ENCODE data around the gene DNAJB11. TPM values are rescaled to one million over a fixed set of nuclear protein-coding genes. Genes with fewer than 3 reads are reported as not detected.

Gene DNAJB11
- total RNA-seq, 1 experiment from 2014 or later = 54.3 TPM

GRCh38 chr3:186621894-186622650, 51.6 kb downstream of the DNAJB11 start:
- Histone ChIP-seq H3K4me3 (replicated peaks in 1 of 2; ENCODE audit: low read depth in 1 of 2, low read length in 2 of 2) (no peak overlapping the region), H4K20me1 (ENCODE audit: insufficient read depth) (no peaks in the 10 kb centered on the region), H3K4me2 (ENCODE audit: low read length) (no peak overlapping the region), H3K36me3 (ENCODE audit: control insufficient read depth in 1 of 2, insufficient read depth in 2 of 2, low read length in 2 of 2) (no peaks in the 10 kb centered on the region), H3K9me3 (ENCODE audit: control insufficient read depth in 1 of 2, insufficient read depth in 1 of 2, low read depth in 1 of 2, low read length in 2 of 2) (no peaks in the 10 kb centered on the region), H3K27ac (ENCODE audit: low read depth, low read length) (no peak overlapping the region), H3K27me3 (ENCODE audit: insufficient read depth, low read length) (no peaks in the 10 kb centered on the region), H3K9ac (ENCODE audit: low read length) (no peak overlapping the region), H3K79me2 (ENCODE audit: insufficient read depth, low read length) (no peaks in the 10 kb centered on the region), H3K4me1 (ENCODE audit: control insufficient read depth in 1 of 2, insufficient read depth in 2 of 2, low read length in 2 of 2) (peaks cover 2 to 7% of the 10 kb centered on the region in 2 experiments; a peak in 1 of 4 replicates), H3K9me2 (ENCODE audit: insufficient read depth) (no peaks in the 10 kb centered on the region), H2AFZ (ENCODE audit: low read depth, low read length, poor library complexity, severe bottlenecking) (no peak overlapping the region)
- ChIA-PET POLR2A (no interaction called here), RAD21 (ENCODE audit: low non-redundant PET in 1 of 2, low total read pairs in 2 of 2, uncharacterized antibody in 2 of 2, unreplicated experiment in 2 of 2) (no interaction called here), CTCF (no interaction called here)
- BruUV-seq (replicated peaks) = no TSS peak
- TF ChIP-seq REST (IDR thresholded peaks at IDR 0.05; ENCODE audit: low read depth) (no peak), POLR2AphosphoS5 (IDR thresholded peaks at IDR 0.05; ENCODE audit: low read depth, low read length) (no peak), CBX3 (IDR thresholded peaks at IDR 0.05; ENCODE audit: low read depth) (no peak), FOSL1 (IDR thresholded peaks at IDR 0.05; ENCODE audit: low read depth) (no peak), JUND (IDR thresholded peaks at IDR 0.05) (no peak), TCF7L2 (IDR thresholded peaks at IDR 0.05; ENCODE audit: borderline replicate concordance, extremely low read depth, insufficient read depth, insufficient read length) (no peak), SP1 (IDR thresholded peaks at IDR 0.05; ENCODE audit: low read depth) (no peak), ZBTB33 (IDR thresholded peaks at IDR 0.05; ENCODE audit: extremely low read depth, insufficient replicate concordance, low read length) (no peak), POLR2A (IDR thresholded peaks at IDR 0.05; ENCODE audit: borderline replicate concordance, extremely low read depth, insufficient read depth, insufficient read length) (no peak)
- ATAC-seq = no peak
- intact Hi-C loops (cut with micrococcal nuclease) = no loop called here
- DNase-seq (ENCODE audit: low read depth, low spot score) = no peak

Data from HCT116 (cell line).